ENCODE results near the gene ABHD1. TPM values are rescaled to one million over a fixed set of nuclear protein-coding genes. Genes with fewer than 3 reads are reported as not detected.
A peak's percentile ranks its signal among the peaks of the same experiment; 100 is the strongest.

Gene ABHD1
- total and polyA plus RNA-seq, 12 donors, result 0.61 to 6.0 (median 1.5) TPM; not detected in 1

- Histone ChIP-seq H3K9me3 (replicated peaks in 1 of 3) (no peaks in the 10 kb centered on the region), H3K4me1 (replicated peaks in 1 of 2) (peaks cover 13 to 25% of the 10 kb centered on the region in 2 donors), H3K27ac (no peak overlapping the region), H3K27me3 (no peaks in the 10 kb centered on the region), H3K4me3 (no peak overlapping the region), H3K36me3 (replicated peaks in 1 of 2) (no peaks in the 10 kb centered on the region)
- DNase-seq, result no peak
- intact Hi-C loops (cut with DNase I), result loop anchor here (5.0 to 10.0 kb wide), 2 partner anchors 177 to 205 kb away; partner anchors contain the start of gene DNAJC5G (in 2 of the 2)
- 88 to 96% (median 91%) methylated on average over 14 of the region's 14 CpGs for WGBS, 4 donors
- TF ChIP-seq POLR2A (IDR thresholded peaks at IDR 0.05), result no peak
- TF ChIP-seq, protein P1, sequence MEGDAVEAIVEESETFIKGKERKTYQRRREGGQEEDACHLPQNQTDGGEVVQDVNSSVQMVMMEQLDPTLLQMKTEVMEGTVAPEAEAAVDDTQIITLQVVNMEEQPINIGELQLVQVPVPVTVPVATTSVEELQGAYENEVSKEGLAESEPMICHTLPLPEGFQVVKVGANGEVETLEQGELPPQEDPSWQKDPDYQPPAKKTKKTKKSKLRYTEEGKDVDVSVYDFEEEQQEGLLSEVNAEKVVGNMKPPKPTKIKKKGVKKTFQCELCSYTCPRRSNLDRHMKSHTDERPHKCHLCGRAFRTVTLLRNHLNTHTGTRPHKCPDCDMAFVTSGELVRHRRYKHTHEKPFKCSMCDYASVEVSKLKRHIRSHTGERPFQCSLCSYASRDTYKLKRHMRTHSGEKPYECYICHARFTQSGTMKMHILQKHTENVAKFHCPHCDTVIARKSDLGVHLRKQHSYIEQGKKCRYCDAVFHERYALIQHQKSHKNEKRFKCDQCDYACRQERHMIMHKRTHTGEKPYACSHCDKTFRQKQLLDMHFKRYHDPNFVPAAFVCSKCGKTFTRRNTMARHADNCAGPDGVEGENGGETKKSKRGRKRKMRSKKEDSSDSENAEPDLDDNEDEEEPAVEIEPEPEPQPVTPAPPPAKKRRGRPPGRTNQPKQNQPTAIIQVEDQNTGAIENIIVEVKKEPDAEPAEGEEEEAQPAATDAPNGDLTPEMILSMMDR (IDR thresholded peaks at IDR 0.05), result no peak
These were observed 26.3 kb upstream of the ABHD1 start for GRCh38 chr2:27097341-27097740.

DNA sequence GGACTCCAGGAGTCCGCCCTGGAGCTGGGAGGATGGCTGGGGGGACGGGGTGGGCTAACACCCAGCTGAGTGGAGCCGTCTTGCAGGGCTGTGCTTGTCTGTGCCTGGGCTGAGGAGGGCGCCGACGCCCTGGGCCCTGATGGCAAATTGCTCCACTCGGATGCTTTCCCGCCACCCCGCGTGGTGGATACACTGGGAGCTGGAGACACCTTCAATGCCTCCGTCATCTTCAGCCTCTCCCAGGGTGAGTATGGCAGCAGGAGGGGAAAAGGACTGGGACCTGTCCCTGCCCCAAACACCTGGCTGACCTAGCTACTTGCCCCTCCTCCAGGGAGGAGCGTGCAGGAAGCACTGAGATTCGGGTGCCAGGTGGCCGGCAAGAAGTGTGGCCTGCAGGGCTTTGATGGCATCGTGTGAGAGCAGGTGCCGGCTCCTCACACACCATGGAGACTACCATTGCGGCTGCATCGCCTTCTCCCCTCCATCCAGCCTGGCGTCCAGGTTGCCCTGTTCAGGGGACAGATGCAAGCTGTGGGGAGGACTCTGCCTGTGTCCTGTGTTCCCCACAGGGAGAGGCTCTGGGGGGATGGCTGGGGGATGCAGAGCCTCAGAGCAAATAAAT is 24.2 kb upstream of the ABHD1 start:
- peak in 1 of 7 donors; percentile 19 for DNase-seq
- intact Hi-C loops (cut with DNase I), result loop anchor here (2.0 to 10.0 kb wide), 3 partner anchors 91 to 203 kb away; partner anchors contain the start of gene DNAJC5G (in 2 of the 2)
- WGBS, 4 donors, result 91 to 94% (median 93%) methylated on average over 7 to 19 of the region's 19 CpGs
- no peaks in the 10 kb centered on the region for H3K9me3 ChIP-seq (replicated peaks in 1 of 3)
- no peak overlapping the region for H3K4me3 ChIP-seq
- no peaks in the 10 kb centered on the region for H3K36me3 ChIP-seq (replicated peaks in 1 of 2)
- no peak overlapping the region for H3K27ac ChIP-seq
- no peaks in the 10 kb centered on the region for H3K27me3 ChIP-seq
- TF ChIP-seq, protein P1 (IDR thresholded peaks at IDR 0.05), result no peak
- no peak for TF ChIP-seq POLR2A (IDR thresholded peaks at IDR 0.05)
- H3K4me1 ChIP-seq (replicated peaks in 1 of 2), result peaks cover 13 to 16% of the 10 kb centered on the region in 2 donors

DNA sequence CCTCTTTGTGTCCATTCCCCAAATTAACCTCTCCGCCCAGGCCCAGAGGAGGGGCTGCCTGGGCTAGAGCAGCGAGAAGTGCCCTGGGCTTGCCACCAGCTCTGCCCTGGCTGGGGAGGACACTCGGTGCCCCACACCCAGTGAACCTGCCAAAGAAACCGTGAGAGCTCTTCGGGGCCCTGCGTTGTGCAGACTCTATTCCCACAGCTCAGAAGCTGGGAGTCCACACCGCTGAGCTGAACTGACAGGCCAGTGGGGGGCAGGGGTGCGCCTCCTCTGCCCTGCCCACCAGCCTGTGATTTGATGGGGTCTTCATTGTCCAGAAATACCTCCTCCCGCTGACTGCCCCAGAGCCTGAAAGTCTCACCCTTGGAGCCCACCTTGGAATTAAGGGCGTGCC is 23.6 kb upstream of the ABHD1 start:
- Histone ChIP-seq H3K36me3 (replicated peaks in 1 of 2) (no peaks in the 10 kb centered on the region), H3K4me1 (replicated peaks in 1 of 2) (peaks cover 13 to 16% of the 10 kb centered on the region in 2 donors), H3K4me3 (no peak overlapping the region), H3K27ac (no peak overlapping the region), H3K27me3 (no peaks in the 10 kb centered on the region), H3K9me3 (replicated peaks in 1 of 3) (no peaks in the 10 kb centered on the region)
- DNase-seq, result no peak
- 87 to 100% (median 91%) methylated on average over 2 to 10 of the region's 10 CpGs for WGBS, 4 donors
- intact Hi-C loops (cut with DNase I), result loop anchor here in 1 of 2 donors (5.0 kb wide), 1 partner anchor 92 kb away; no protein-coding TSS in a partner anchor
- no peak for TF ChIP-seq POLR2A (IDR thresholded peaks at IDR 0.05)
- TF ChIP-seq, protein P1 (IDR thresholded peaks at IDR 0.05), result no peak

GRCh38 chr2:27102329-27102728 is 21.3 kb upstream of the ABHD1 start:
- no peaks in the 10 kb centered on the region for H3K4me1 ChIP-seq (replicated peaks in 1 of 2)
- no peak overlapping the region for H3K27ac ChIP-seq
- TF ChIP-seq POLR2A (IDR thresholded peaks at IDR 0.05), result no peak
- TF ChIP-seq, protein P1 (IDR thresholded peaks at IDR 0.05), result no peak
- intact Hi-C loops (cut with DNase I), result loop anchor here in 1 of 2 donors (5.0 kb wide), 1 partner anchor 90 kb away; no protein-coding TSS in a partner anchor
- 82 to 89% (median 86%) methylated on average over 2 to 5 of the region's 5 CpGs for WGBS, 4 donors
- no peaks in the 10 kb centered on the region for H3K9me3 ChIP-seq (replicated peaks in 1 of 3)
- peaks cover 4% of the 10 kb centered on the region for H3K27me3 ChIP-seq
- H3K4me3 ChIP-seq, result no peak overlapping the region
- H3K36me3 ChIP-seq (replicated peaks in 1 of 2), result no peaks in the 10 kb centered on the region
- no peak for DNase-seq

Data from adrenal gland (tissue), 12 donors.